ENCODE results near the gene IGF2BP2.

- no peak for TF ChIP-seq CTCF (IDR thresholded peaks at IDR 0.05)
- no peak for TF ChIP-seq ESRRA (CRISPR knock-in tag; IDR thresholded peaks at IDR 0.05; ENCODE audit: borderline replicate concordance)
- no peak for TF ChIP-seq OVOL2 (CRISPR knock-in tag; IDR thresholded peaks at IDR 0.05; ENCODE audit: borderline replicate concordance)
- no peak for TF ChIP-seq MYBL2 (CRISPR knock-in tag; IDR thresholded peaks at IDR 0.05)
- no peak for TF ChIP-seq FOXJ3 (CRISPR knock-in tag; IDR thresholded peaks at IDR 0.05; ENCODE audit: borderline replicate concordance)
- no peak for TF ChIP-seq STAT6 (CRISPR knock-in tag; conservative IDR thresholded peaks at IDR 0.05; ENCODE audit: low read depth)
- TF ChIP-seq HMGXB4 (CRISPR knock-in tag; IDR thresholded peaks at IDR 0.05): no peak
- TF ChIP-seq, protein P1, sequence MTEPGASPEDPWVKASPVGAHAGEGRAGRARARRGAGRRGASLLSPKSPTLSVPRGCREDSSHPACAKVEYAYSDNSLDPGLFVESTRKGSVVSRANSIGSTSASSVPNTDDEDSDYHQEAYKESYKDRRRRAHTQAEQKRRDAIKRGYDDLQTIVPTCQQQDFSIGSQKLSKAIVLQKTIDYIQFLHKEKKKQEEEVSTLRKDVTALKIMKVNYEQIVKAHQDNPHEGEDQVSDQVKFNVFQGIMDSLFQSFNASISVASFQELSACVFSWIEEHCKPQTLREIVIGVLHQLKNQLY (CRISPR knock-in tag; IDR thresholded peaks at IDR 0.05): no peak
These were observed 38.1 kb upstream of the IGF2BP2 start for GRCh38 chr3:185862920-185863319.

Data from WTC11 (cell line).